HG03442 (cell line): ENCODE results near the gene ATP8B4.
"Not testable (repeated sequence)": the region's sequence is repeated elsewhere in the genome, so short reads cannot be mapped to it uniquely, and the experiment has no call there.

Source experiments
- ATAC-seq: cut with Tn5 transposase; IDR thresholded peaks from one replicate; pipeline ENCODE4 v1.9.1; 2021; ENCODE audit warnings: mild to moderate bottlenecking, moderate library complexity; ENCODE audit not compliant: unreplicated experiment

Gene ATP8B4, protein sequence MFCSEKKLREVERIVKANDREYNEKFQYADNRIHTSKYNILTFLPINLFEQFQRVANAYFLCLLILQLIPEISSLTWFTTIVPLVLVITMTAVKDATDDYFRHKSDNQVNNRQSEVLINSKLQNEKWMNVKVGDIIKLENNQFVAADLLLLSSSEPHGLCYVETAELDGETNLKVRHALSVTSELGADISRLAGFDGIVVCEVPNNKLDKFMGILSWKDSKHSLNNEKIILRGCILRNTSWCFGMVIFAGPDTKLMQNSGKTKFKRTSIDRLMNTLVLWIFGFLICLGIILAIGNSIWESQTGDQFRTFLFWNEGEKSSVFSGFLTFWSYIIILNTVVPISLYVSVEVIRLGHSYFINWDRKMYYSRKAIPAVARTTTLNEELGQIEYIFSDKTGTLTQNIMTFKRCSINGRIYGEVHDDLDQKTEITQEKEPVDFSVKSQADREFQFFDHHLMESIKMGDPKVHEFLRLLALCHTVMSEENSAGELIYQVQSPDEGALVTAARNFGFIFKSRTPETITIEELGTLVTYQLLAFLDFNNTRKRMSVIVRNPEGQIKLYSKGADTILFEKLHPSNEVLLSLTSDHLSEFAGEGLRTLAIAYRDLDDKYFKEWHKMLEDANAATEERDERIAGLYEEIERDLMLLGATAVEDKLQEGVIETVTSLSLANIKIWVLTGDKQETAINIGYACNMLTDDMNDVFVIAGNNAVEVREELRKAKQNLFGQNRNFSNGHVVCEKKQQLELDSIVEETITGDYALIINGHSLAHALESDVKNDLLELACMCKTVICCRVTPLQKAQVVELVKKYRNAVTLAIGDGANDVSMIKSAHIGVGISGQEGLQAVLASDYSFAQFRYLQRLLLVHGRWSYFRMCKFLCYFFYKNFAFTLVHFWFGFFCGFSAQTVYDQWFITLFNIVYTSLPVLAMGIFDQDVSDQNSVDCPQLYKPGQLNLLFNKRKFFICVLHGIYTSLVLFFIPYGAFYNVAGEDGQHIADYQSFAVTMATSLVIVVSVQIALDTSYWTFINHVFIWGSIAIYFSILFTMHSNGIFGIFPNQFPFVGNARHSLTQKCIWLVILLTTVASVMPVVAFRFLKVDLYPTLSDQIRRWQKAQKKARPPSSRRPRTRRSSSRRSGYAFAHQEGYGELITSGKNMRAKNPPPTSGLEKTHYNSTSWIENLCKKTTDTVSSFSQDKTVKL

DNA sequence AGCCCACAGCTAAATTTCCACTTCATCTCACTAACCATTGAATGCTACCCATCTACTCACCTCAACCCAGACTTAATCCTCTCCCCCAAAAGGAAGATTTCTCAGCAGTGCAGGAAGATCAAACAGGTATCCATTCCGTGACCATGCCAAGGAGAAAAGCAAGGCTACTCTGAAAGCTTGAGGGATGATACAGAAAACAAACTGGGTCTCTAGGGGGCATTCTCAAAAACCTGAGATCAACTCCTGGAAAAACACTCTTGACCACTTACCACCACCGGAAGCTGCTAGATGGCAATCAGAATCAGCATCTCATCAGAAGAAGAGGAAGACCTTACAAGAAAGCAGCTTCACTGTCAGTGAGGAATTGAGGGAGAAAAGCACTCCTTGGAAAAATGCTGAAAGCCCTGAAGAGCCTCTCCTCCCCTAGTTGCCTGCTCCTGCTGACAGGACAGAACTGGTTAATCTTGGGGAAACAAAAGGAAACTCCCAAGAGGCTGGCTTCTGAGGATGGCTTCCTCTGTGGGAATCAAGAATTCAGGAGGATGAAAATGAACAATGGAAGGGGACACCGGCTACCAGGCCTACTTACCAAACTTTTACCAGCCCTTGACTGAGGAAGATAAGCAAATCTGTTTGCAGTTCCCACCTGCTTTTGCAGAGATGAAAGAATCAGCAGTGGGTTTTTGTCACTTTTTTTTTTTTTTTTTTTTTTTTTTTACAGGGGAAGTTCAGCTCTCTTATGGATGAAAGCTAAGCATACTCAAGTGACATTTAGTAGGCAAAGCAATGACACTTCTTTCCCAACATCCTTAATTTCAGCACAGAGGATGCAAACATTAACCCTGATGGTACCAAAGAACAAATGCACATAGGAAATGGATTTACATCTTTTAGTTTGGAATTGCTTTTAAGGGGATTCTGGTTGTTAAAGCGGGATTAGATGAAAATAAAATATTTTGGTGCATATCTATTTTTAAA is at the start of gene ATP8B4:
Gene ATP8B4 (minus strand): TSS at position 171 of the 978 bp plus-strand sequence. CDS start 12,267 bp downstream, outside the sequence.
- ATAC-seq = no peak

DNA sequence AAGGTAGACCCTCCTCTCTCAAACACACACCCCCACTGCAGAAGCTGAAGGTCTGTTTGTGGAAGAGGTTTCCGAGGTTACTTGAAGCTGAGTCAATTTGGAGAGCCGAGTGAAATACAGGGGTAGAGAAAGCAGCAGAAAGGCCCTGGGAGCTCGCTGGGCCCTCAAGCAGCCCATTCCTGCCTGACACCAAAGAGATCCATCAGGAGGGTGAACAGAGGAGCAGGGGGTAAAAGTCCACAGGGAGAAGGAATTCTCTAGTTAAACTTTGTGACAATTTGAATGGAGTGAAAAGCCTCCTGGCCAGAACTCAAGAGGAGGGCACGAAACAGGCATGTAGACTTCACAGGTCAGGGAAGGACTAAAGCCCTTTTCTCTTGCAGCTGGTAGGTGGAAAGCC is 49.3 kb upstream of the ATP8B4 start:
- no peak for ATAC-seq

DNA sequence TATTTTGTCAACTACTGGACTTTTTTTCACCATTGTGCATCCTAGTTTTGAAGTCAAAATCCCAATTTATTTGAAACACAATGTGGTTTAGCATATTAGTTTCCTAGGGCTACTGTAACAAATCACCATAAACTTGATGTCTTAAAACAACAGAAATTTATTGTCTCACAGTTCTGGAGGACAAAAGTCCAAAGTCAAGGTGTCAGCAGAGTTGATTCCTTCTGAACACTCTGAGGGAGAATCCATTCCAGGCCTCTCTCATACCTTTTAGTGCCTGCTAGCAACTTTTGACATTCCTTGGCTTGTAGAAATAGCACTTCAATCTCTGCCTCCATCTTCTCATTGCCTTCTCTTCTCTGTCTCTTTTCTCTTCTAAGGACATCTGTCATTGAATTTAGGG is 48.1 kb upstream of the ATP8B4 start:
- ATAC-seq = no peak

DNA sequence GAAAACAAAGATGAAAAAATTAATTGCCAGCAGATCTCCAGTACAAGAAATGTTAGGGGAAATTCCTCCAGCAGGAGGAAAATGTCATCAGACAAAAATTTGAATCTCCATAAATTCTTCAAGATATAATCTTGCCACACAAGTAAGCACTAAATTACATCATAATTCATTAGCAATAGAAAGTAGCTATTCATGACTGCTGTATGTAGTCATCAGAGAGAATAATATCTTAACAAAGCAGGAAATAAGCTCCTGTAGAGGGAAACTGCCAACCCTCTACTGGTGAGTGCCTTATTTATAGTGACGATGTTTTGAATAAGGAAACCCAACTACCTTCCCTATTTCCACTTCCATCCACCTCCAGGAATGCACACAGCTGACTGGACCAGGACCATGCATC is 47.2 kb upstream of the ATP8B4 start:
- no peak for ATAC-seq

DNA sequence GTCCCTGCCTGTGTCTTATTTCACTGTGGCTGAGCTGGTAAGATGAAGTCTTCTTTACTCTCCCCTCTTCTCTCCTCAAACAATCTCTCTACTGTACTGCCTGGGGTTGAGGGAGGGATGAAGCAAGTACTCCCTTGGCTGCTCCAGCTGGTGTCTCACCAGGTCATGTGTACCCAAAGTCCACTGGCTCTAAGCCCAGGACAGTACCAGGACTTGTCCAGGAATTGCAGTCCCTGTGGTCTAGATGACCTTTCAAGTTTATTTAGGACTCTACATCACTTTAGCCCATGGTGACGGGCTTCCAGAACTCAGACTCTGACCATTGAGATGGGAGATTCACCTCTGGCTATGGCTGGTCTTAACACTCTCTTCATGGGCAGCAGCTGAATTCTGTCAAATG is 45.4 kb upstream of the ATP8B4 start:
- ATAC-seq = no peak

DNA sequence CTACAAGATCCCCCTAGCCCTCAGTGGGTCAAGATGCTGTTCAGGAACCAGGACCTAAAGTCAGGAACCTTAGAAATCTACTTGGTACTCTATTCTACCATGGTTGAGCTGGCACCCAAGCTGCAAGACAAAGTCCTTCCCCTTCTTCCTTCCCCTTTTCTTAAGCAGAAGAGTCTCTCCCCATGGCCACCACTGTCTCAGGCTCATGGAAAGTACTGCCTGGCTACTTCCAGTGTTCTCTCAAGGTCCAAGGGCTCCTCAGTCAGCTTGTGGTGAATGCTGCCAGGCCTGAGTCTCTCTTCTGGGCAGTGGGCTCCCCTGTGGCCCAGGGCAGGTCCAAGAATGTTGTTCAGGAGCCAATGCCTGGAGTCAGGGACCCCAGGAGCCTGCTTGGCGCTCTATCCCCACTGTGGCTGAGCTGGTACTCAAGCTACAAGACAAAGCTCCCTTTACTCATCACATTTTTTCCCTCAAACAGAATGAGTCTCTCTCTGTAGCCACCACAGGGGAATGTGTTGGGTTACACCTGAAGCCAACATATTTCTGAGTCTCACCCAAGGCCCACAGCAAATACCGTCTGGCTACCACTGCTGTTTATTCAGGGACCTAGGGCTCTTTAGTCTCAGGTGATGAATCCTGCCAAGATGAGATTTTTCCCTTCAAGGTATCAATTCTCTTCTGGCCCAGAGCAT is 44.8 kb upstream of the ATP8B4 start:
- no peak for ATAC-seq

DNA sequence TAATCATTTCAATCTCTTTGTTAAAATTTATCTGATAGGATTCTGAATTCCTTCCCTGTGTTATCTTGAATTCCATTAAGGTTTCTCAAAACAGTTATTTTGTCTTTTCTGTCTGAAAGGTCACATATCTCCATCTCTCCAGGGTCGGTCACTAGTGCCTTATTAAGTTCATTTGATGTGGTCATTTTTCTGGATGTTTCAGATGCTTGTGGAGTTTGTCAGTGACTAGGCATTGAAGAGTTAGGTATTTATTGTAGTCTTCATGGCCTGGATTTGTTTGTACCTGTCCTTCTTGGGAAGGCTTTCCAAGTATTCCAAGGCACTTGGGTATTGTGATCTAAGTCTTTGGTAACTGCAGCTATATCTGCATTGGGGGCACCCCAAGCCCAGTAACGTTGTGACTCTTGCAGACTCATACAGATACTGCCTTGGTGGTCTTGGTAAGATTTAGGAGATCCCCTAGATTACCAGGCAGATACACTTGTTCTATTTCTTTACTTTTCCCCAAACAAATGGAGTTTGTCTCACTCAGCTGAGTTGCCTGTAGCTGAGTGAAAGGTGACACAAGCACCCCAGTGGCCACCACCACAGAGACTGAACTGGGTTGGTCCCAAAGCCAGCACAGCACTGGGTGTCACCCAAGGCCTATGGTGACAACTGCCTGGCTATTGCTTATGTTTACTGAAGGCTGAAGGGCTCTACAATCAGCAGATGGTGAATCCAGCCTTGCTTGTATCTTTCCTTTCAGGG is 44.1 kb upstream of the ATP8B4 start:
- ATAC-seq = no peak

DNA sequence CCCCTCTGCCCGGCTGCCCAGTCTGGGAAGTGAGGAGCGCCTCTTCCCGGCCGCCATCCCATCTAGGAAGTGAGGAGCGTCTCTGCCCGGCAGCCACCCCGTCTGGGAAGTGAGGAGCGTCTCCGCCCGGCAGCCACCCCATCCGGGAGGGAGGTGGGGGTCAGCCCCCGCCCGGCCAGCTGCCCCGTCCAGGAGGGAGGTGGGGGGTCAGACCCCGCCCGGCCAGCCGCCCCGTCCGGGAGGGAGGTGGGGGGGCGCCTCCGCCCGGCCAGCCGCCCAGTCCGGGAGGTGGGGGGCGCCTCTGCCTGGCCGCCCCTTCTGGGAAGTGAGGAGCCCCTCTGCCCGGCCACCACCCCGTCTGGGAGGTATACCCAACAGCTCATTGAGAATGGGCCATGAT is 39.2 kb upstream of the ATP8B4 start:
- not testable (repeated sequence) for ATAC-seq

DNA sequence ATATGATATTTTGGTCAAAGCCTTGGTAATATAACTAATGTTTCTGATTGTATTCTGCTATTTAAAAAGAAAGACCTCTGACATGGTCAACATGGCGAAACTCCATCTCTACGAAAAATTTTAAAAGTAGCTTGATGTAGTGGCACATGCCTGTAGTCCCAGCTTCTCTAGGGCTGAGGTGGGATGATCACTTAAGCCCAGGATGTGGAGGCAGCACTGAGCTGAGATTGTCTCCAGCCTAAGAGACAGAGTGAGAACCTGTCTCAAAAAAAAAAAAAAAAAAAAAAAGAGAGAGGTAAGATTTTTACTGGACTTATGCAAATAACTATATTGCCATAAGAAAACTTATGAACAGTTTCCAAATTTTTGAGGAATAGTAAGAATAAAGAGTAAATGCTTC is 32.4 kb upstream of the ATP8B4 start:
- ATAC-seq = no peak

DNA sequence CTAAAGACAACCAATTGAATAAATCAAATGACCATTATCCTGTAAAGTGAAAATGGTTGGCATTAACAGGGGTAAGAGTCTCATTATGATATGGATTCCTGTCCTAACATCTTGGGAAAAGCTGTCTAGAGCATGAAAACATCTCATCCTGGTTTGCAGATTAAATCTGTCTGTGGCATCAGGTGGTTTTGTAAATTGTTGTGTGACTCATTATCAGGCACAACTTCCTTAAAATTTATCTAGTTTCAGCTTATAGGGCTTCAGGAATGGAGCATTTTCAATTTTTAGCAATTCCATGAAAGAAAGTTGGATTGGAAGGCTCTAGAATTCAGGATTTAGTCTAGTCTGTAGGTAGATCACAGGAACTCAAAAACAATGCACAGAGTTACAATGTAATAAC is 31.8 kb upstream of the ATP8B4 start:
- no peak for ATAC-seq

DNA sequence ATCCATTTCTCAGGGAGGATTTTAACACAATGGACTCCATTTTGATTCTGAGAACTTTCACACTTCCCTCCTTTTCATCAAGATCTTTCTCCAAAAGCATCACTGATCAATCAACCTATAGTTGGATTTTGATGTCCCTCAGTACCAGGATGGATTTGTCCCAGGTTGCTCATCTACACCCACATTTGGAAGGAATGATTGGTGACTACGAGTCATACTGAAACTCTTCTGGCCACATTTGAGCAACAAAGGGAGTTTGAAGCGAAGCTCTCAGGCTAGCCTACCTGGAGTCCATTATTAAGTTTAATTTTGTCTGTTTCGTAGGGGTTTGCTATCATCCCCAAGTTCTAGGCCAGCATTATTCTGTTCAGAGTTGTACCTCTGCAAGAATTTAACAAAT is 31.3 kb upstream of the ATP8B4 start:
- no peak for ATAC-seq

DNA sequence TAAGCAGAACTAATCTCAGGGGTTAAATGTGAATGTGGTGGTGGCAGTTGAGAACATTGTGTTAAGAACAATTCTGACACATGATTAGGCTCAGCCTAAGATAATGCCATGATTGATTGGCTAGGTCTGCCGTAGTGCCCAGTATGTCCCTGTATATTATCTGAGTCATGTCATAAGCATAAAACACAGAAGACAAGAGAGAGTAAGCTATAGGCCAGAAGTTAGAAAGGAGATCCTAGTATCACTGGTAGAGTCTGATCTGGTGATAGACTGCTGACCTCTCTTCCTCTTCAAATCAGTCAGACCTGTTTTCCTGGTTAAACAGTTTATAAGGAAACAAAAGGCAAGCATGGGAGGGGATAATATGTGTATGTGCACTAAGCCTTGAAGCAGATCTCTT is 30.1 kb upstream of the ATP8B4 start:
- ATAC-seq = no peak

DNA sequence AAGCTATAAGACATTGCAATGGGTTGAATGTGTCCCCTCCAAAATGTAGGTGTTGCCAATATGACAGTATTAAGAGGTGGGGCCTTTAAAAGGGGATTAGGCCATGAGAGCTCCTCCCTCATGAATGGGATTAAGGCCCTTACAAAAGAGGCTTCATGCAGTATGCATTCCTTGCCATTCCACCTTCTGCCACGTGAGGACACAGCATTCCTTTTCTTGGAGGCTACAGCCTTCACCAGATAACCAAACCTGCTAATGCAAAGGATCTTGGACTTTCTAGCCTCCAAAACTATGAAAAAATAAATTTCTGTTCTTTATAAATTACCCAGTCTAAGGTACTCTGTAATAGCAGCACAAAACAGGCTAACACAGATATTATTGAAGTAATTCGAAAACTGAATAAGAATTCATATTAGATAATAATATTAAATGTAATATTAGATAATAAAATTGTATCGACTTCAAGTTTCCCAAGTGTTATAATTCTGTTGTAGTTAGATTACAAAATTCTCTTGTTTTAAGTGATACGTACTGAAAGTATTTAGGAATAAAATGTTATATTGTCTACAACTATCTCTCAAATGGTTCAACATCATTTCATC is 29.4 kb upstream of the ATP8B4 start:
- no peak for ATAC-seq

DNA sequence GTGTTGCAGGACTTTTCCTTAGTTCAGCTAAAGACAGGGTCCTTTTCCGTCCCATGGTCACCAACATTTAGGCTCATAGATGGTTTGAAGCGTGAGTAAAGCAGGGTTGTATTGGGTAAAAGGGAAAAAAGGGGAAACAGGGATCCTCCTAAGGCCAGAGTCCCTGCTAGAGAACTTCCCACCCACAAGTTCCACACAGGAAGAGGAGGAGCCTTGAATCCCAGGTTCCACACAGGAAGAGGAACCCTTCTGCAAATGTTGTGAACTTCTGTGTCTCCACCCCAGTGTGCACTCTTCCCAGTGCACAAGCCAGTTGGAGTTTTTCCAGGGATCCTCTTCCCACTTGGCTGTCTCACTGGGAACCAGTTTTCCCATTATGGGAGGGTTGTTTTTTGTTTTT is 27.6 kb upstream of the ATP8B4 start:
- ATAC-seq = no peak

DNA sequence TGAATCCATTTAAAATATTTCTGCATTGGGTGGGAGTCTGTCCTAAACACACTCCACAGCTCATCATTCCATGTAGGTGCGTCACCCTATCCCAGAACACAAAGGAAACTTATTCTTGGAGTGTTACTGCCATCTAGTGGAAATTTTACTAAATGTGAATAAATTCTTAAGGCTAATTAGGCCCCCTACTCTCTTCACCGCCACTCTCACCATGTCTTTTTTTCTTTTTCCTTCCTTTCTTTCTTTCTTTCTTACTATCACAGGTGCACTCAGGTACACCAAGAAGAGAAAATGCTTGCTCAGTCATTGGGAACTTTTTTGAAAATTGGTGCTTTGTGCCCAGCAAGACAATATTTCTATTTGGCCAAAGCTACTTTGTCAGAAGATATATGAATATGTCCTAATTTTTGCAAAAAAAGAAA is 26.4 kb upstream of the ATP8B4 start:
- ATAC-seq = no peak

DNA sequence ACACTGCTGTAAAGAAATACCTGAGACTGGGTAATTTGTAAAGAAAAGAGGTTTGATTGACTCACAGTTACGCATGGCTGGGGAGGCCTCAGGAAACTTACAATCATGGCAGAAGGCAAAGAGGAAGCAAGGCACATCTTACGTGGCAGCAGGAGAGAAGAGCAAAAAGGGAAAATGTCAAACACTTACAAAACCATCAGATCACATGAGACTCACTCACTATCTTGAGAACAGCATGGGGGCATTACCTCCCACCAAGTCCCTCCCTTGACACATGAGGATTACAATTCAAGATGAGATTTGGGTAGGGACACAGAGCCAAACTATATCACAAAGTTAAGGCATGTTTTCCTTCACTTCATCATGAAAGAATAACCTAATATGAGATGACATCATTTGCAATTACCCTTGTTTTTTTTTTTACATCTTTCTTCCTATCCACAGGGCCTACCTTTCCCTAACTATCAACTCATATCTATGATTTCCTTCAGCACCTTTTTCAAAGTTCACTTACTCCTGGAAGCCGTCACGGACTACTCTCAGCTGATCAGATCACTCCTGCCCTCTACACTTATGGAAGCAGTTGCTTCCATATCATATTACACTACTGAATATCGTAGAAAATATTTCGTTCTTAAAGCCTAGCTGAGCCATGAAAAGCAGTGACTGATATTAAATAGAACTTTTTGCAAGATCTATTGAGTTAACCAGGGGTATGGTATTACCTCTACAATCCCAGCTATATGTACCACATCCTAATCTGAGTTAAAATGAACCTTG is 25.5 kb upstream of the ATP8B4 start:
- ATAC-seq = no peak

DNA sequence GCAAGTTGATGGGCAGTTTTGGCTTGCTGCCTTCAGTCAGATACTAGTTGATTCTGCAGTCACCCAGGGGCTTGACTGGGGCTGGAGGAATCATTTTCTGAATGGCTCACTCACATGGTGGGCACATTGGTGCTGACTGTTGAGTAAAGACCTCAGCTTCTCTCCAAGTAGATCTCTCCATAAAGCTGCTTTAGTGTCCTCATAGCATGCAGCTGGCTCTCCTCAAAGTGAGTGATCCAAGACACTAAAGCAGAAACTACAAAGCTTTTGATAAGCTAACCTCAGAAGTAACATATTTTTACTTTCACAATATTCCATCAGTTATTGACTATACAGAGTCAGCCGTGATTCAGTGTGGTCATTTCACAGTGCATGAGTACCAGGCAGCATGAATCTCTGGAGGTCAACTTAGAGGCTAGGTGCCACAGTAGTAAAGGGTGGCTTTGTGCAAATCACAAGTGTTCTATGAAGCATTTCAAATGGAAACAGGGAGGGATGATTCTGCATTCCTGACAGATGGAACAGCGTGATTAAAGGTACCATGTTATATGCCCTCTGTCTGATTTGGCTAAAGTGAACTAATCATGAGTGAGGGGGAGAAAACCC is 24.3 kb upstream of the ATP8B4 start:
- ATAC-seq = no peak
